ENCODE measurements around the gene B4GALNT3. TPM values are rescaled to one million over a fixed set of nuclear protein-coding genes. Genes with fewer than 3 reads are reported as not detected.

B4GALNT3 gene
- total and polyA plus RNA-seq, 10 of the 15 experiments (the other 5 are each of a cell fraction or from before 2014, with no cell fraction given): 0.05 to 4.2 (median 2.7) TPM; not detected in 1

DNA sequence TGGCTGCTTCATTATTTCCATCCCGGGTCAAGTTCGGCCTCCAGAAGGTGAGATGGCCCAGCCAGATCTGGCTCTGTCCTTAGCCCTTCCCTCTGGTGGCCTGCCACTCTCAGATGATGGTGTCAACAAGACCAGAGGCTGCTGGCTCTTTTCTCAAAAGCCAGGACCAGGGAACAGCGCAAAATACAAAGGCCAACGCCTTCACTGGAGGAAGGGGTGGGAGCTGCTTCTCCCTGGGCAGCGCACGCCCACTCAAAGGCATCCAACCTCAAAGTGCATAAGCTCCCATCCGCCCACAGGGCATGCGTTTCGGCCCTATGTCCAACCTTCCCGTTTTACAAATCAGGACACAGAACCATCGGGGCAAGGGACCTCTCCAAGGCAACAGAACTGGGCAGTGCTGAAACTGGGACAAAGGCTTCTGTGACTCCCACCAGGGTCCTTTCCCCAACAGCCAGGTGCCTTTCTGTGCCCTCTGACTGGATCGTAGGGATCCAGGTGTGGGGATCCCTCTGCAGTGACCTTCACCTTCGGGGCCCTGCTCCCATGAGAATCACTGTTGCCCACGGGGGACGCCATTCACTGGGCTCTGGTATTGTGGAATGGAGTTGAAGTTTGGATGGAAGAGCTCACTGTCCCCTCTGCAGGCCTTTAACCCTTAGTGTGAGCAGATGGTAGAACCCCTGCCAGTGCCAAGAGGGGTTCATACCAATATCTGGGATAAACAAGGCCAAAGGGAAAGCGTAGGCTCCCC, 126.8 kb downstream of the B4GALNT3 start:
- no TSS peak for BruUV-seq (replicated peaks)
- H3K9ac ChIP-seq (ENCODE audit: control insufficient read depth, insufficient read depth, low read length): no peak overlapping the region
- H3K36me3 ChIP-seq (ENCODE audit: control insufficient read depth in 2 of 2, insufficient read depth in 2 of 2, low read length in 1 of 2): no peaks in the 10 kb centered on the region
- no peak for FAIRE-seq
- H4K20me1 ChIP-seq (ENCODE audit: control insufficient read depth, insufficient read depth): no peaks in the 10 kb centered on the region
- H3K4me3 ChIP-seq: no peak overlapping the region
- POLR2A ChIA-PET: interaction anchor here (1.3 kb wide), 1 partner anchor 46 kb away, joined by 3 read pairs; no protein-coding TSS in a partner anchor
- DNase-seq (ENCODE audit: low read depth, low spot score): no peak
- in situ Hi-C loops (cut with MboI): no loop called here
- no peak overlapping the region for H3K4me2 ChIP-seq (ENCODE audit: control insufficient read depth, insufficient read depth)
- ATAC-seq: no peak
- SMC1A ChIA-PET (ENCODE audit: uncharacterized antibody, unreplicated experiment): no interaction called here
- peaks cover 12% of the 10 kb centered on the region for H3K4me1 ChIP-seq (ENCODE audit: control insufficient read depth, insufficient read depth, low read length)
- H3K9me3 ChIP-seq (replicated peaks; ENCODE audit: control insufficient read depth, insufficient read depth, low read length): no peaks in the 10 kb centered on the region; the same call in 2 of the 3 replicates
- H3K79me2 ChIP-seq (ENCODE audit: control insufficient read depth, insufficient read depth, low read length): no peaks in the 10 kb centered on the region
- no peak overlapping the region for H3K27ac ChIP-seq (ENCODE audit: control insufficient read depth, insufficient read depth)
- CTCF ChIA-PET: interaction anchor here (0.6 to 1.5 kb wide), 2 partner anchors 10 to 17 kb away, joined by 3 to 7 read pairs; no protein-coding TSS in a partner anchor
- TF ChIP-seq, protein P1, sequence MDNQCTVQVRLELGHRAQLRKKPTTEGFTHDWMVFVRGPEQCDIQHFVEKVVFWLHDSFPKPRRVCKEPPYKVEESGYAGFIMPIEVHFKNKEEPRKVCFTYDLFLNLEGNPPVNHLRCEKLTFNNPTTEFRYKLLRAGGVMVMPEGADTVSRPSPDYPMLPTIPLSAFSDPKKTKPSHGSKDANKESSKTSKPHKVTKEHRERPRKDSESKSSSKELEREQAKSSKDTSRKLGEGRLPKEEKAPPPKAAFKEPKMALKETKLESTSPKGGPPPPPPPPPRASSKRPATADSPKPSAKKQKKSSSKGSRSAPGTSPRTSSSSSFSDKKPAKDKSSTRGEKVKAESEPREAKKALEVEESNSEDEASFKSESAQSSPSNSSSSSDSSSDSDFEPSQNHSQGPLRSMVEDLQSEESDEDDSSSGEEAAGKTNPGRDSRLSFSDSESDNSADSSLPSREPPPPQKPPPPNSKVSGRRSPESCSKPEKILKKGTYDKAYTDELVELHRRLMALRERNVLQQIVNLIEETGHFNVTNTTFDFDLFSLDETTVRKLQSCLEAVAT (IDR thresholded peaks at IDR 0.05): no peak
- TF ChIP-seq, protein P2, sequence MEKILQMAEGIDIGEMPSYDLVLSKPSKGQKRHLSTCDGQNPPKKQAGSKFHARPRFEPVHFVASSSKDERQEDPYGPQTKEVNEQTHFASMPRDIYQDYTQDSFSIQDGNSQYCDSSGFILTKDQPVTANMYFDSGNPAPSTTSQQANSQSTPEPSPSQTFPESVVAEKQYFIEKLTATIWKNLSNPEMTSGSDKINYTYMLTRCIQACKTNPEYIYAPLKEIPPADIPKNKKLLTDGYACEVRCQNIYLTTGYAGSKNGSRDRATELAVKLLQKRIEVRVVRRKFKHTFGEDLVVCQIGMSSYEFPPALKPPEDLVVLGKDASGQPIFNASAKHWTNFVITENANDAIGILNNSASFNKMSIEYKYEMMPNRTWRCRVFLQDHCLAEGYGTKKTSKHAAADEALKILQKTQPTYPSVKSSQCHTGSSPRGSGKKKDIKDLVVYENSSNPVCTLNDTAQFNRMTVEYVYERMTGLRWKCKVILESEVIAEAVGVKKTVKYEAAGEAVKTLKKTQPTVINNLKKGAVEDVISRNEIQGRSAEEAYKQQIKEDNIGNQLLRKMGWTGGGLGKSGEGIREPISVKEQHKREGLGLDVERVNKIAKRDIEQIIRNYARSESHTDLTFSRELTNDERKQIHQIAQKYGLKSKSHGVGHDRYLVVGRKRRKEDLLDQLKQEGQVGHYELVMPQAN (conservative IDR thresholded peaks at IDR 0.05): no peak
- TF ChIP-seq CBFB (IDR thresholded peaks at IDR 0.05; ENCODE audit: low read depth) (no peak), PAX5 (IDR thresholded peaks at IDR 0.05; ENCODE audit: borderline replicate concordance, low read depth, low read length) (no peak), NFYB (IDR thresholded peaks at IDR 0.05; ENCODE audit: insufficient read depth, low read depth, low read length) (no peak), KAT2A (conservative IDR thresholded peaks at IDR 0.05; ENCODE audit: control insufficient read depth, low read depth, low read length) (no peak), NFIC (IDR thresholded peaks at IDR 0.05; ENCODE audit: low read depth, low read length) (no peak), TBL1XR1 (IDR thresholded peaks at IDR 0.05; ENCODE audit: low read depth, low read length) (no peak)
- TF ChIP-seq, protein P3, sequence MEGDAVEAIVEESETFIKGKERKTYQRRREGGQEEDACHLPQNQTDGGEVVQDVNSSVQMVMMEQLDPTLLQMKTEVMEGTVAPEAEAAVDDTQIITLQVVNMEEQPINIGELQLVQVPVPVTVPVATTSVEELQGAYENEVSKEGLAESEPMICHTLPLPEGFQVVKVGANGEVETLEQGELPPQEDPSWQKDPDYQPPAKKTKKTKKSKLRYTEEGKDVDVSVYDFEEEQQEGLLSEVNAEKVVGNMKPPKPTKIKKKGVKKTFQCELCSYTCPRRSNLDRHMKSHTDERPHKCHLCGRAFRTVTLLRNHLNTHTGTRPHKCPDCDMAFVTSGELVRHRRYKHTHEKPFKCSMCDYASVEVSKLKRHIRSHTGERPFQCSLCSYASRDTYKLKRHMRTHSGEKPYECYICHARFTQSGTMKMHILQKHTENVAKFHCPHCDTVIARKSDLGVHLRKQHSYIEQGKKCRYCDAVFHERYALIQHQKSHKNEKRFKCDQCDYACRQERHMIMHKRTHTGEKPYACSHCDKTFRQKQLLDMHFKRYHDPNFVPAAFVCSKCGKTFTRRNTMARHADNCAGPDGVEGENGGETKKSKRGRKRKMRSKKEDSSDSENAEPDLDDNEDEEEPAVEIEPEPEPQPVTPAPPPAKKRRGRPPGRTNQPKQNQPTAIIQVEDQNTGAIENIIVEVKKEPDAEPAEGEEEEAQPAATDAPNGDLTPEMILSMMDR (IDR thresholded peaks at IDR 0.05 in 2 of 3, conservative IDR thresholded peaks at IDR 0.05 in 1 of 3; ENCODE audit: control insufficient read depth in 2 of 3, extremely low read depth in 1 of 3, insufficient read depth in 1 of 3, low read depth in 3 of 3, low read length in 3 of 3): no peak
- TF ChIP-seq, protein P4, sequence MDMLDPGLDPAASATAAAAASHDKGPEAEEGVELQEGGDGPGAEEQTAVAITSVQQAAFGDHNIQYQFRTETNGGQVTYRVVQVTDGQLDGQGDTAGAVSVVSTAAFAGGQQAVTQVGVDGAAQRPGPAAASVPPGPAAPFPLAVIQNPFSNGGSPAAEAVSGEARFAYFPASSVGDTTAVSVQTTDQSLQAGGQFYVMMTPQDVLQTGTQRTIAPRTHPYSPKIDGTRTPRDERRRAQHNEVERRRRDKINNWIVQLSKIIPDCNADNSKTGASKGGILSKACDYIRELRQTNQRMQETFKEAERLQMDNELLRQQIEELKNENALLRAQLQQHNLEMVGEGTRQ (IDR thresholded peaks at IDR 0.05; ENCODE audit: borderline replicate concordance, low read depth, low read length): no peak
- TF ChIP-seq, protein P5, sequence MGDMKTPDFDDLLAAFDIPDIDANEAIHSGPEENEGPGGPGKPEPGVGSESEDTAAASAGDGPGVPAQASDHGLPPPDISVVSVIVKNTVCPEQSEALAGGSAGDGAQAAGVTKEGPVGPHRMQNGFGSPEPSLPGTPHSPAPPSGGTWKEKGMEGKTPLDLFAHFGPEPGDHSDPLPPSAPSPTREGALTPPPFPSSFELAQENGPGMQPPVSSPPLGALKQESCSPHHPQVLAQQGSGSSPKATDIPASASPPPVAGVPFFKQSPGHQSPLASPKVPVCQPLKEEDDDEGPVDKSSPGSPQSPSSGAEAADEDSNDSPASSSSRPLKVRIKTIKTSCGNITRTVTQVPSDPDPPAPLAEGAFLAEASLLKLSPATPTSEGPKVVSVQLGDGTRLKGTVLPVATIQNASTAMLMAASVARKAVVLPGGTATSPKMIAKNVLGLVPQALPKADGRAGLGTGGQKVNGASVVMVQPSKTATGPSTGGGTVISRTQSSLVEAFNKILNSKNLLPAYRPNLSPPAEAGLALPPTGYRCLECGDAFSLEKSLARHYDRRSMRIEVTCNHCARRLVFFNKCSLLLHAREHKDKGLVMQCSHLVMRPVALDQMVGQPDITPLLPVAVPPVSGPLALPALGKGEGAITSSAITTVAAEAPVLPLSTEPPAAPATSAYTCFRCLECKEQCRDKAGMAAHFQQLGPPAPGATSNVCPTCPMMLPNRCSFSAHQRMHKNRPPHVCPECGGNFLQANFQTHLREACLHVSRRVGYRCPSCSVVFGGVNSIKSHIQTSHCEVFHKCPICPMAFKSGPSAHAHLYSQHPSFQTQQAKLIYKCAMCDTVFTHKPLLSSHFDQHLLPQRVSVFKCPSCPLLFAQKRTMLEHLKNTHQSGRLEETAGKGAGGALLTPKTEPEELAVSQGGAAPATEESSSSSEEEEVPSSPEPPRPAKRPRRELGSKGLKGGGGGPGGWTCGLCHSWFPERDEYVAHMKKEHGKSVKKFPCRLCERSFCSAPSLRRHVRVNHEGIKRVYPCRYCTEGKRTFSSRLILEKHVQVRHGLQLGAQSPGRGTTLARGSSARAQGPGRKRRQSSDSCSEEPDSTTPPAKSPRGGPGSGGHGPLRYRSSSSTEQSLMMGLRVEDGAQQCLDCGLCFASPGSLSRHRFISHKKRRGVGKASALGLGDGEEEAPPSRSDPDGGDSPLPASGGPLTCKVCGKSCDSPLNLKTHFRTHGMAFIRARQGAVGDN (IDR thresholded peaks at IDR 0.05): no peak
- WGBS (ENCODE audit: insufficient coverage, insufficient replicate concordance, low lambda C conversion rate, missing lambda C conversion rate): 89% methylated on average over 16 of the region's 16 CpGs
- H3K27me3 ChIP-seq (replicated peaks in 1 of 2; ENCODE audit: control insufficient read depth in 2 of 2, insufficient read depth in 2 of 2, low read length in 1 of 2): no peaks in the 10 kb centered on the region
- intact Hi-C loops (cut with micrococcal nuclease; ENCODE audit: unreplicated experiment): no loop called here
- RAD21 ChIA-PET (ENCODE audit: unreplicated experiment): no interaction called here
- H2AFZ ChIP-seq (ENCODE audit: control insufficient read depth, low read depth, low read length): no peak overlapping the region

Measured in GM12878 (cell line).